Measurements from ENCODE around the gene GPC6.

- TF ChIP-seq CTCF (tag by site-specific recombination; IDR thresholded peaks at IDR 0.05) (no peak), ZNF302 (tag by site-specific recombination; IDR thresholded peaks at IDR 0.05; ENCODE audit: low read depth) (no peak), ZBTB26 (tag by site-specific recombination; optimal IDR thresholded peaks at IDR 0.05) (no peak), ZNF132 (tag by site-specific recombination; IDR thresholded peaks at IDR 0.05; ENCODE audit: borderline replicate concordance) (no peak), BCL11A (tag by site-specific recombination; IDR thresholded peaks at IDR 0.05; ENCODE audit: low read depth) (no peak), ZNF138 (tag by site-specific recombination; IDR thresholded peaks at IDR 0.05; ENCODE audit: borderline replicate concordance) (no peak), REST (tag by site-specific recombination; IDR thresholded peaks at IDR 0.05) (no peak), YY1 (tag by site-specific recombination; IDR thresholded peaks at IDR 0.05) (no peak), ZNF26 (tag by site-specific recombination; IDR thresholded peaks at IDR 0.05) (no peak), ZNF660 (tag by site-specific recombination; IDR thresholded peaks at IDR 0.05) (no peak), KLF10 (tag by site-specific recombination; IDR thresholded peaks at IDR 0.05) (no peak), ZNF398 (tag by site-specific recombination; IDR thresholded peaks at IDR 0.05) (no peak), ZNF16 (tag by site-specific recombination; IDR thresholded peaks at IDR 0.05; ENCODE audit: low read depth) (no peak), PBX3 (CRISPR knock-in tag; IDR thresholded peaks at IDR 0.05) (no peak)
Observed at GRCh38 chr13:93778548-93778947, 551.9 kb downstream of the GPC6 start.
